Cardiac septum (tissue), 1 donor: Measurements from ENCODE around the gene PTGES3L. TPM values are rescaled to one million over a fixed set of nuclear protein-coding genes. Genes with fewer than 3 reads are reported as not detected.
"Not testable (repeated sequence)": the region's sequence is repeated elsewhere in the genome, so short reads cannot be mapped to it uniquely, and the experiment has no call there.

Experiments used
- DNase-seq: peaks from one replicate; pipeline ENCODE4 v3.0.0-alpha.2; 2020; ENCODE audit warnings: low spot score
- intact Hi-C: fragments of 100-400 bp; cut with DNase I; formaldehyde crosslinking; loops from one replicate; pipeline ENCODE4 v1.14.0; 2022
- total RNA-seq: library from RNA; stranded (reverse); fragmentation: NEBNext Ultra II Directional; extraction: Animal tissue kit (Norgen Biotek cat#: 25700); gene quantifications from one replicate; pipeline ENCODE4 v1.2.1, GENCODE V29; 2021
- donor health status: DM: no; HTN: no; CAD: no.

PTGES3L gene
- total RNA-seq, 1 donor from 2014 or later = 51.2 TPM

DNA sequence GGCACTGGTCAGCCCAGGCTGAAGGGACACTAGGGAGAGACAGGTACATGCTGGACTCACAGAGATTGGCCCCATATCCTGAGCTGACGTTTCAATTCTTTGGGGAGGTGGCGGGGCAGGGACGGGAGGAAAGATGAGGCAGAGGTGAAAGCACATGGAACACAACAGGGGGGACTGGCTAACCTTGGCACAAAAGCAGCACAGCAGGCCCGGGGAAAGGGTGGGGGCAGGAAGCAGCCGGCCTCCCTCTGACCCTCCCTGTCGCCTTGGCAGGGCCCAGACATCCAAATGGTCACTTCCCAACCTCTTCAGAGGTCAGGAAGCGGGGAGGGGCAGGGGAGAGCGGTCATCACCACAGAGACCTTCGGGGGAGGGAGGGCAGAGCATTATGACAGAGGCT is 35.7 kb upstream of the PTGES3L start:
- peak; percentile 82 for DNase-seq
- intact Hi-C loops = no loop called here

DNA sequence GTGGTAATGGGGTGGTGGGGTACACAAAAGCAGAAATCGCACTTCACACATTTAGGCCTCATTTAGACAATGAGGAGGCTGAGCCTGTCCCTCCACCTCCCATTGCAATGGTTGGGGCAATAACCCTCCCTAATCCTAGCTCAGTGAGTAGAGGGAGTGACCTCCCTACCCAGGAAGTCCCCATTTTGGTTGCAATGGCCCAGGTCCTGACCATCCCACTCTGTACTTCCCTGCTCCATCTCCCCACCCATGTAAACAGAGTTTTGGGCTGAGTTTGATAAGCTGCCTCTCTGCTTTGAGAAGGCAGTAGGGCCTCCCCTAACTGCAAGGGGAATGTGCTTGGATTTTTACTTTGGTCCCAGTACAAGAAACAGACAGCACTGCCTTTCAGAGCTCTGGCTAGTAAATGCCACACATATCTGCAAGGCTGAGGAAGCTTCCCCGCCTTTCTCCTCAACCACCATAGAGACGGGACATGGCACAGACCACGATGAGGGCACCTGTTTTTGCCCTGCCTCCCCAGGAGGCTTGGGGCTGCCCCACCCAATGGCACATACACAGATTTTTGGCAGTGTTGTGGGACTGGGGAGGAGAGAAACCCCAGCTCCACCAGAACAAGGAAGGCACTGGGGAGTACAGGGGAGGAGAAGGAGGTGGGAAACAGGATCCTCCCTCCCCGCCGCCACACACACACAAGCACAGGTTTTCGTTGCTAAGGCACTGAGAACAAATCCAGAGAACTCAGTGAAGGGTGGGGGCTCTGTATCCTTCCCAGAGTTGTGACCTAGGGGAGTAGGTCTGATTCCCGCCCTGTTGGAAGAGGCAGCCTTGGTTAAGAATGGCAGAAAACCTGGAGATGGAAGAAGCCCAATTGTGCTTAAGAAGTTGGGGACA is 35.0 kb upstream of the PTGES3L start:
- DNase-seq = no peak
- intact Hi-C loops = no loop called here

DNA sequence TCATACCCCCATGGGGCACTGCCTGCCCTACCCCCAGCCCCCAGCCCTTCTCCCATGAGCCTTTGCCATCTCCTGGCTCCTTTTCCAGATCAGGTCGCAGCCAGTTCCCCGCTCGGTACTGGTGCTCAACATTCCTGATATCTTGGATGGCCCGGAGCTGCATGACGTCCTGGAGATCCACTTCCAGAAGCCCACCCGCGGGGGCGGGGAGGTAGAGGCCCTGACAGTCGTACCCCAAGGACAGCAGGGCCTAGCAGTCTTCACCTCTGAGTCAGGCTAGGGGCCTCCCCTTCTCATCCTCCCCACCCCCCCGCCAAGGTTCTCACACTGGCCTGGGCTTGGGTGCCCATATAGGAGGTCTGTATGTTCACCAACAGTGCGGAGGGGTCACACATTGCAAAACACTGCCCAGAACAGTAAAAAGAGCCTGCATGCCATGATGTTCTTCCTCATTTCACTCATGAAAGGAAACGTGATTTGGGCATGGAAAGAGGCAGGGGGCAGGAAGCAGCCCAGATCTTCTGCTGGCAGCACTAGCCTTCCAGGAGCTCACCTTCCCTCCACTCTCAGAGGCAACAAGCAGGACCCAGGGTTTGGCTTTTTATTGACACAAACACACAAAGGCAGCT is 34.3 kb upstream of the PTGES3L start:
- no peak for DNase-seq
- intact Hi-C loops = no loop called here

DNA sequence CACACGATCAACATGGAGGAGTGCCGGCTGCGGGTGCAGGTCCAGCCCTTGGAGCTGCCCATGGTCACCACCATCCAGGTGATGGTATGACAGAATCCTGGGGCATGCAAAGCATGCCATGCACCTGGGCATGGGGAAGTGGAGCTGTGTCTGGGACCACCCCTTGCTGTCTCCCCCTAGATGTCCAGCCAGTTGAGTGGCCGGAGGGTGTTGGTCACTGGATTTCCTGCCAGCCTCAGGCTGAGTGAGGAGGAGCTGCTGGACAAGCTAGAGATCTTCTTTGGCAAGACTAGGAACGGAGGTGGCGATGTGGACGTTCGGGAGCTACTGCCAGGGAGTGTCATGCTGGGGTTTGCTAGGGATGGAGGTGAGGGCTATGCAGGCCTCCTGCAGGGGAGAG is 33.4 kb upstream of the PTGES3L start:
- intact Hi-C loops = no loop called here
- DNase-seq = no peak

DNA sequence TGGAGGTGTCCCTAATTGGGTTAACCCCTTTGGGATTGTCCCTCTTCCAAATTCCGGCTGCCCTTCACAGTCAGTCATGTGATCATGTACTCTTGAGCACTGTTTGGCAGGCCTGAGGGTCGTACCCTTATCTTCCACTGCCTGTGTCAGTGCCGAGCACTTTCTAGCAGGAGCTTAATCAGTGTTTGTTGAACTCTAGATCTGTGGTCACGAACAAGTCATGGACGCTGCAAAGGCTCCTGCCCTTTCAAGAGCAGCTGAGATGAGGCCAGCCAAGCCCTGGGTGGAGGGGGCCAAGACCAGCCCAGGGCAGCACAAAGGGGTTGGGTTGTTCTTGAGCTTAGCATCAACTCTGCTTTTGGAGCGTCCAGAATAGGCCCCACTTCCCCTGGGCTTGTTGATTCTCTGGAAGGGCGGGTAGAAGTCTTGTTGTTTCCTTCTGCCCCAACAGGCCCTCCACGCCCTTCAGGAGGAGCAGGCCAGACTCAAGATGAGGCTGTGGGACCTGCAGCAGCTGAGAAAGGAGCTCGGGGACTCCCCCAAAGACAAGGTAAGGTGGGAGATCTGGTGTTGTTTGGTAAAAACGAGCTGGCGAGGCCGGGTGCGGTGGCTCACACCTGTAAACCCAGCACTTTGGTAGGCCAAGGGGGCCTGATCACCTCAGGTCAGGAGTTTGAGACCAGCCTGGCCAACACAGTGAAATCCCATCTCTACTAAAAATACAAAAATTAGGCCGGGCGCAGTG is 32.0 kb upstream of the PTGES3L start:
- intact Hi-C loops = no loop called here
- no peak for DNase-seq

DNA sequence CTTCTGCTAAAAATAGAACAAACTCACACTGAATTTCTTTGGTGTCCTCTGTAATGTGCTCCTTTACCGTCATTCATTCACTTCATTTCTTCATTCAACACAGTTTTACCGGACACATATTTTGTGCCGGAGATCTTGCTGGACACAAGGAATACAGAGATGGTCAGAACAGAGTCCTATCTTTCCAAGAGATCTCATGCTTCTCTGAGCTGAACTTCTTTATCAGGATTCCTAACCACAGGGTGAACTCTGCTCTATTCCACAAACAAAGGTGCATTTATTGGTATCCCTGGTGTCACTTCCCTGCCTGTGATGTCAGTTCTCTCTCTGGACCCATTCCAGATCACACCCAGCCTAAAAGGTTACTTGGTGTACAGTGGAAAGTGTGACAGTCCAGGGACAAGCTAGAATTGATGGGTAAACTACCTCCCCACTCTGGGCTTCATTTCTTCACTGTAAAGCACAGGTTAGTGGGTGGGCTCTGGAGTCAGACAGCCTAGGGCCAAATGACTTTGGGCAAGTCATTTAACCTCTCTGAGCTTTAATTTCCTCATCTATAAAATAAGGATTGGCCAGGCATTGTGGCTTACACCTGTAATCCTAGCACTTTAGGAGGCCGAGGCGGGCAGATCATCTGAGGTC is 30.9 kb upstream of the PTGES3L start:
- no peak for DNase-seq
- intact Hi-C loops = no loop called here

DNA sequence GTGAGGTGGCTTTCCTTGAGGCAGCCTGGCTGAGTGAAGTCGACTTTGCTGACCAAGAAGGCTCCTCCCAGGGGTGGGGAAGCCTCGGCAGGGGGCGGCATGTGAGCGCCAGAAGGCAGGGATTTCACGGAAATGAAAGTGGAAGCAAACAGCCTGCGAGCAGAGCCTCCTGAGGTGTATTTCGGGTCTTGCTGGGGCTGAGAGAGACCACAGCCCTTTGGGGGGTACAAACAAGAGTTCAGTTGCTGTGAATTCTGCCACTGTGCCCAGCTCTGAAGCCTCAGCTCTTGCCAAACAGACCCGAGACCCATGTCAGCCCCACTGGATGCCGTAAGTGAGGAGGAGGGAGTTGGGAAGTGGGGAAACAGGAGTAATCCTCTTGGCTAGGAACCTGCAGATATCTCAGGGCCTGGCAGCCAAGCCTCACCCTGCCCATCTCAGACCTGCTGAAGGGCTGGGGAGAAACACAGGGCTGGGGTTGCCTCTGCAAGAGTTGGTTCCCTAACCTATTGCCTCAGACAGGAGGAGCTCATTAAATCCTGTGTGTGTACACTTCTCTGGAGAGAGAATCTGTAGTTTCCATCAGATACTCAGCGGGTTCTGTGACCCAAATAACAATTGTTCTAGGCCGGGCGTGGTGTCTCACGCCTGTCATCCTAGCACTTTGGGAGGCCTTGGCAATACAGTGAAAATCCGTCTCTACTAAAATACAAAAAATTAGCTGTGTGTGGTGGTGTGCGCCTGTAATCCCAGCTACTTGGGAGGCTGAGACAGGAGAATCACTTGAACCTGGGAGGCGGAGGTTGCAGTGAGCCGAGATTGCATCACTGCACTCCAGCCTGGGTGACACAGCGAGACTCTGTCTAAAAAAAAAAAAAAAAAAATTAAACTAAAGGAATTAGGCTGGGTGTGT is 27.0 kb upstream of the PTGES3L start, which contains the start of gene IFI35:
Gene IFI35, plus strand, starts transcription at position 146 of the 913 bp plus-strand sequence. Its CDS starts 164 bp downstream, at position 310.
- intact Hi-C loops = no loop called here

DNA sequence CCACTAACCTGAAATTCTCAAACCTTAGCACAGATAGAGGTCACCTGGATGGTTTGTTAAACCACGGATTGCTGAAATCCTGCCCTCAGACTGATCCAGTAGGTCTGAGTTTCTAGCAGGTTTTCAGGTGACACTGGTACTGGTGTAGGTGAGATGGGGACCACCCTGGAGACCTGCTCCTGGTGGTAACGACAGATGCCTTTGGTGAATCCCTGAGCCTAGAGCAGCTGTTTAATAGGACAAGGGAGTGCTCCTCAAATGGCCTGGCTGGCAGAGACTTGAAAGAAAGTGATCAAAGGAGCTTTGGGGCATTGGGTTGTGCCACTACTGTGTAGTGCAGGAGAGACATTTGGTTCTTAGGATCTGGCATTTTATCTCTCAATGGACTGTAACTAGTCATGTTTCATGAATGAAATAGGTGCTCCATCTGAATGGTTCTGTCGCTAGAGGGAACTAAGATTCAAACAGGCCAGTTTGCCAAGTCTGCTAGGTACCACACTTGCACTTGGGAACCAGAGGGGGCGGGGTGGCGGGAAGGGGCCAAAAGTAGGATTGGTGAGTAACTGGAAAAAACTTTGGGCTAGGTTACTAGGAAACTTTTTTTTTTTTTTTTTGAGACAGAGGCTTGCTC is 23.8 kb upstream of the PTGES3L start:
- DNase-seq = no peak
- intact Hi-C loops = no loop called here

More for the DNA sequence above, 27.0 kb upstream of the PTGES3L start, which contains the start of gene IFI35:
- peak; percentile 94 for DNase-seq

DNA sequence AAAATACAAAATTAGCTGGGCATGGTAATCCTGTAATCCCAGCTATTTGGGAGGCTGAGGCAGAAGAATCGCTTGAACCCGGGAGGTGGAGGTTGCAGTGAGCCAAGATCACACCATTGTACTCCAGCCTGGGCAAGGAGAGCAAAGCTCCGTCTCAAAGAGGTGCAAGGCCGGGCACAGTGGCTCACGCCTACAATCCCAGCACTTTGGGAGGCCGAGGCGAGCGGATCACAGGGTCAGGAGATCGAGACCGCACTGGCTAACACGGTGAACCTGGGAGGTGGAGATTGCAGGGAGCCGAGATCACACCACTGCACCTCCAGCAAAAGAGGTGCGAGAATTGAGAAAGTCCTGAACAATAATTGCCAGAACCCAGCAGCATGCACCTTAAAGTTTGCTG is 21.0 kb upstream of the PTGES3L start:
- intact Hi-C loops, DNase-seq: not testable (repeated sequence)

DNA sequence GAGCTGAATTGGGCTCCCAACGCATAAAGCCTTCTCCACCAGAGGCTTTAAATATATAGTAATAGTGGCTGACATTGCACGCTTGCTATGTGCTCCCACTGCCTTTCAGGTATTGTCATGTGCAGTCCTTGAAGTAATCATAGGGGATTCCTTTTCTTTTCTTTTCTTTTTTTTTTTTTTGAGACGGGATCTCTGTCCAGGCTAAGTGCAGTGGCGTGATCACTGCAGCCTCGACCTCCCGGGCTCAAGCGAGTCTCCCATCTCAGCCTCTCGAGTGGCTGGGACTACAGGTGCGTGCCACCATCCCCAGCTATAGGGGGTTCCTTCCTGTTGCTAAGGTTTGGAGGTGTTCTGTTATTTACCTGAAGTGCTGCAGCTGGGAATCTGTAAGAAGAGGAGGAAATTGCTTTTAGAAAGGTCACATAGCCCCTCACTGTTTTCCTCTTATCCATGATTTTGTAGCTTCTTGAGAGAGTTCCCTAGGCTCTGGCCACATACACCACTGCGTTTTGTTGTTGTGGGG is 19.2 kb upstream of the PTGES3L start:
- DNase-seq = no peak
- intact Hi-C loops = loop anchor here (5.0 to 10.0 kb wide), 4 partner anchors 37 to 844 kb away; partner anchors contain the start of genes AARSD1, NBR1, PSME3 and RAB5C

DNA sequence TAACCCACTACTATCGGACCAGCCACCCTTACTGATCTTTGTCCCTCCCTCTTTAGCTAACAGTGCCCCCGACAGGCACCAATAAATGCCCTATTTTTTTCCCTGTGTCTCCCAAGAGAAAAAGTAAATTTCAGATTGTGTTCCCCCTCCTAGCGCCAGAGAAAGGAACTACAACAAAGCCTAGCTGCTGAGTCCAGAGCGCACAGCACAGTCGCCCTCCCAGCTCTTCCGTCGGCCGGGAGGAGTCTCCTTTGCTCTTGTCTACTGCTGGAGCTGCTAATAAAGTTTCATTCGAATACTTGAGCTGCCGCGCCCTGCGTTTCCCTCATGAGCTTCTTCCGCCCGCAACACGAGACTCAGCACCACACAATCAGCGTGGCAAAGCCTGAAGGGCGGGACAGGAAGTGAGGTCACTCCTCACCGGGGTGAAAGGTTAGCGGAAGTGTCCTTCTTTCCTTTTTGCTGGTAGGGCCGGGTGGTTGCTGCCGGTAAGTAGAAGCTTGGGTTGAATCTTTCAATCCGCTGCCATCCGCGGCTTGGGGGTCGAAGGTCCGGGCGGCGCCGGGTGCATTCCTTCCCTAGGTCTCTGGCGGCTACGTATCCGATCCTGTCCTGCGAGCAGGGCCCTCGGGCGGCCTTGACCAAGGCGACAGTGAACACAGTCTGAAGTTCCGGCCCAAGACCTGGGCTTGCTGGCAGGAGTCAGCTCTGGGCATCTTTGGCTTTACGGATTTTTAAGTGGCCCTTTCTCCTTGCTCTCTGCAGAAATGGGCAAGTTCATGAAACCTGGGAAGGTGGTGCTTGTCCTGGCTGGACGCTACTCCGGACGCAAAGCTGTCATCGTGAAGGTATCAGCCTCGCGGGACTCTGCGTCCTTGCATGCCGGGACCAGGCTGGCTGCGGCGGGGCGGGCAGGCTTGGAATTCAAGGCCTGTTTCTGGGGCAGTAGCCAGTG is 18.4 kb upstream of the PTGES3L start, which contains the start of gene RPL27:
Gene RPL27, plus strand, starts transcription at position 436 of the 955 bp plus-strand sequence. Its CDS starts 332 bp downstream, at position 768.
- peak; percentile 98 for DNase-seq
- intact Hi-C loops = loop anchor here (2.0 to 10.0 kb wide), 5 partner anchors 17 to 843 kb away; partner anchors contain the start of genes AARSD1, NBR1, PSME3 and PTGES3L

DNA sequence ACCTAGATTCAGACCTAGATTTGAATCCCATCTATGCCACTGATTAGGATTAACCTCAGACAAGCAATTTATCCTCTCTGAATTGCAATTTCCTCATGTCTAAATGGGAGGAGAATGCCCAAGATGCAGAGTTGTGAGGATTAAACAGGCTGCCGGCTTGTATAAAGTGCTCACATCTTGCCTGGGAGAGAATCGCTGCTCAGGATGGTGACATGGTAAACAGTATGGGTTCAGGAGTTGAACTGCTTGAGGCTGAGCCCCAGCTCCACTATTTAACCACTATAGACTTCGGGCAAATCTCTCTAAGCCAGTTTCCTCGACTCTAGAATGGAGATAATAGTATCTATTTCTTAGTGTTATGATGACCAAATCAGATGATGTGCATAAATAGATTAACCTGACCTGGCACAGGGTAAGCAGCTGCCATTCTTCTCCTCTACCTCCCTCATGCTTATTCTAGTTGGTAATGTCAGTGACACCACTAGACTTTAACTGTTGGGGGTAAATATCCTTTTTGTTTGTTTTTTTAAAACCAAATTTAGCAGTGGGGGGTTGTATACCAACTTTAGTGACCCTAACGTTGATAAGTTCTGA is 17.6 kb upstream of the PTGES3L start:
- no peak for DNase-seq
- intact Hi-C loops = loop anchor here (2.0 to 10.0 kb wide), 5 partner anchors 17 to 843 kb away; partner anchors contain the start of genes AARSD1, NBR1, PSME3 and PTGES3L

DNA sequence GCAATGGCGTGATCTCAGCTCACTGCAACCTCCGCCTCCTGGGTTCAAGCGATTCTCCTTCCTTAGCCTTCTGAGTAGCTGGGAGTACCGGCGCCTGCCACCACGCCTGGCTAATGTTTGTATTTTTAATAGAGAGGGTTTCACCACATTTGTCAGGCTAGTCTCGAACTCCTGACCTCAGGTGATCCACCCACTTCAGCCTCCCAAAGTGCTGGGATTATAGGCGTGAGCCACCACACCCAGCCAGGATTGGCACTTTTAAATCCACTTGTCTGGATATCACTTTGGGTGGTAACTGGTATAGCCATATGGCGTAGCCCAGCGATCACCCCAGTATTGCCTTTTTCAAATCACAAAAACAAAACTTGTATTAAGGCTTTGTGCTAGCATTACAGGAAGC is 14.0 kb upstream of the PTGES3L start:
- intact Hi-C loops = loop anchor here (5.0 to 10.0 kb wide), 2 partner anchors 52 to 839 kb away; partner anchors contain the start of gene RAB5C
- not testable (repeated sequence) for DNase-seq

DNA sequence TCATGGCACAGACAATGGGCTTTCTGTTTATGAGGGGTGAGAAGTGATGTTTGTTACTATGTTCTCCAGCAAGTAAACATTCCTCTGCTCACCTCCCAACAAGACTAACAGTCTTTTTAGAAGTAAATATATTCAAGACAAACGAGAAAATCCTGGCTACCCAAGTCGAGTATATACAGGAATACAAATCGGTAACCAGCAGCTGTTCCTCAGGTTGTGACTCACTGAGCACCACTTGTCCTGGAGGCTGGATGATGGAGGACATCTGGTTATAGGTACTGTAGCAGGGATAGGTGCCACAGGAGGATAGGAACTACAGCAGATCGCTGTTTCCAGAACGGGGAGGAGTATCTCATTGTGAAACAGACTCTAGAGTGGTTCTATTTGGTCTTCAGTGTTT is 13.0 kb upstream of the PTGES3L start:
- intact Hi-C loops = loop anchor here (5.0 to 10.0 kb wide), 2 partner anchors 51 to 838 kb away; partner anchors contain the start of gene RAB5C
- no peak for DNase-seq

DNA sequence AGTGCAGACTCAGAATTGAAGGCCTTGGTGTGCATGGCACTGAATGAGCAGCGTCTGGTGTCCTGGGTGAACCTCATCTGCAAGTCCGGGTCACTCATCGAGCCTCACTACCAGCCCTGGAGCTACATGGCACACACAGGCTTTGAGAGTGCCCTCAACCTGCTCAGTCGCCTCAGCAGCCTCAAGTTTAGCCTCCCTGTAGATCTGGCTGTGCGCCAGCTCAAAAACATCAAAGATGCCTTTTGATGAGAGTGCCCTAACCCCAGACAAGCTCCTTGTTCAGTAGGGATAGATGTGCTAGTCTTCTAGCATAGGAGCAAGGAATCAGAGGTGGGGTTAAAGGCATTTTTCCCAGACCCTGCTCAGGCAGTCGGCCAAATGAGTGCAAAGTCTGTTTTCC is 11.6 kb upstream of the PTGES3L start:
- intact Hi-C loops = loop anchor here (5.0 to 10.0 kb wide), 2 partner anchors 49 to 837 kb away; partner anchors contain the start of gene RAB5C
- DNase-seq = no peak
